GM23338 (cell line): ENCODE data around the gene NARS2. TPM values are rescaled to one million over a fixed set of nuclear protein-coding genes. Genes with fewer than 3 reads are reported as not detected.

Source experiments
- ETS1 ChIP-seq: IDR thresholded peaks from 2 replicates; pipeline ENCODE4 v1.6.1; 2016; ENCODE audit warnings: antibody characterized with exemption
- NANOG ChIP-seq: IDR thresholded peaks from 2 replicates; pipeline ENCODE4 v1.6.1; 2016; ENCODE audit warnings: antibody characterized with exemption, borderline replicate concordance
- REST ChIP-seq: IDR thresholded peaks from one replicate; pipeline ENCODE4 v1.6.1; 2018; ENCODE audit warnings: antibody characterized with exemption; ENCODE audit not compliant: unreplicated experiment
- STAT1 ChIP-seq: IDR thresholded peaks from one replicate; pipeline ENCODE4 v1.6.1; 2016; ENCODE audit warnings: antibody characterized with exemption; ENCODE audit not compliant: unreplicated experiment
- ZNF462 ChIP-seq: fragments of 250-450 bp; sonication (Bioruptor Pico); IDR thresholded peaks from 2 replicates; pipeline ENCODE4 v1.5.0; 2020; ENCODE audit warnings: mild to moderate bottlenecking, moderate library complexity
- polyA plus RNA-seq: library from polyadenylated mRNA; unstranded; fragments of >200 nt; fragmentation: Nextera tagmentation; extraction: Ambion mirVana; gene quantifications from 2 replicates; pipeline ENCODE4 v1.2.1, GENCODE V29; 2016
- total RNA-seq: library from RNA; depleted of rRNA; stranded (reverse); fragments of >200 nt; shearing (Covaris generic); gene quantifications from 2 replicates; pipeline ENCODE4 v1.2.3, GENCODE V29; 2014

NARS2 gene
- total and polyA plus RNA-seq, 2 experiments from 2014 or later: 45.7 to 62.0 TPM

- TF ChIP-seq ZNF462 (CRISPR knock-in tag) (no peak), REST (no peak), ETS1 (no peak), STAT1 (no peak), NANOG (no peak)
Observed at GRCh38 chr11:78470861-78471442, 103.7 kb downstream of the NARS2 start (continued).
